Right lobe of liver (tissue), 4 donors: ENCODE measurements around the gene CSNK1D.

Experiments
- CTCF ChIP-seq, 4 donors: fragments of 200-600 bp in 3 of 4; fragments of 450-650 bp in 1 of 4; IDR thresholded peaks; one replicate each; pipeline versions ENCODE4 v1.5.1 to v1.8.0; 2016 to 2022; ENCODE audit warnings: antibody characterized with exemption in 4 of 4, mild to moderate bottlenecking in 2 of 4
- POLR2A ChIP-seq: fragments of 450-650 bp; IDR thresholded peaks from one replicate; pipeline ENCODE4 v1.6.1; 2017; ENCODE audit warnings: antibody characterized with exemption, mild to moderate bottlenecking
- donor health status: DM: no; HTN: no; CAD: no.
- donor health status: DM: no; HTN: no; CAD: no.
- donor health status: DM: no; HTN: yes; CAD: no.

- TF ChIP-seq CTCF (IDR thresholded peaks at IDR 0.05) (no peak), POLR2A (no peak)
These were observed 27.9 kb upstream of the CSNK1D start for GRCh38 chr17:82301300-82301915.
